Natural killer cell (primary cell): ENCODE results near the gene MRPS18B. TPM values are rescaled to one million over a fixed set of nuclear protein-coding genes. Genes with fewer than 3 reads are reported as not detected.

ENCODE experiments used
- ATAC-seq, 3 donors: fragments of 150-1000 bp in 2 of 3; fragments of 200-7000 bp in 1 of 3; cut with Tn5 transposase; 1 replicate in 1 of 3; 2 replicates in 2 of 3; pipeline ENCODE4 v1.10.0; 2021; ENCODE audit warnings: mild to moderate bottlenecking in 2 of 3, moderate library complexity in 2 of 3
- DNase-seq, 2 donors: peaks; one replicate each; pipeline versions ENCODE4 v3.0.0 to v3.0.0-alpha.2; 2013 to 2021; ENCODE audit warnings: mixed read lengths in 1 of 2
- H3K27ac ChIP-seq: one replicate; pipeline ENCODE4 v1.5.1; 2013; ENCODE audit warnings: mild to moderate bottlenecking, low read length
- H3K27me3 ChIP-seq: one replicate; pipeline ENCODE4 v1.6.1; 2013; ENCODE audit warnings: low read length; ENCODE audit not compliant: control insufficient read depth, insufficient read depth
- H3K36me3 ChIP-seq: one replicate; pipeline ENCODE4 v1.6.1; 2013; ENCODE audit warnings: low read length; ENCODE audit not compliant: control insufficient read depth, insufficient read depth
- H3K4me1 ChIP-seq: one replicate; pipeline ENCODE4 v1.6.1; 2013; ENCODE audit warnings: low read length; ENCODE audit not compliant: control insufficient read depth, insufficient read depth
- H3K4me3 ChIP-seq: one replicate; pipeline ENCODE4 v1.5.1; 2013; ENCODE audit warnings: low read length
- H3K9me3 ChIP-seq: one replicate; pipeline ENCODE4 v1.6.1; 2013; ENCODE audit warnings: low read length; ENCODE audit not compliant: control insufficient read depth, insufficient read depth
- H3K27ac Mint-ChIP-seq, 2 donors: one replicate each; pipeline ENCODE4 v1.8.0; 2022; ENCODE audit warnings: mild to moderate bottlenecking in 2 of 2, mixed read lengths in 2 of 2, moderate library complexity in 1 of 2
- H3K27me3 Mint-ChIP-seq, 2 donors: one replicate each; pipeline ENCODE4 v1.8.0; 2022; ENCODE audit warnings: low read depth in 2 of 2, mixed read lengths in 2 of 2
- H3K36me3 Mint-ChIP-seq: one replicate; pipeline ENCODE4 v1.8.0; 2022; ENCODE audit warnings: mixed read lengths
- H3K4me1 Mint-ChIP-seq, 2 donors: one replicate each; pipeline ENCODE4 v1.8.0; 2022; ENCODE audit warnings: mixed read lengths in 2 of 2
- H3K4me3 Mint-ChIP-seq: one replicate; pipeline ENCODE4 v1.8.0; 2022; ENCODE audit warnings: mild to moderate bottlenecking, moderate library complexity, mixed read lengths
- H3K9me3 Mint-ChIP-seq, 2 donors: one replicate each; pipeline ENCODE4 v1.8.0; 2022; ENCODE audit warnings: mixed read lengths in 2 of 2
- WGBS: methylation state at CpG from one replicate; pipeline ENCODE4 v1.1.7; 2013; ENCODE audit warnings: missing lambda C conversion rate; ENCODE audit not compliant: insufficient coverage; 5-methylcytosine and 5-hydroxymethylcytosine counted together
- intact Hi-C: fragments of 100-400 bp; cut with micrococcal nuclease; formaldehyde crosslinking; loops from one replicate; pipeline ENCODE4 v1.14.2; 2022
- total RNA-seq, 4 donors: library from RNA; stranded (reverse); fragments of 120-200 nt in 1 of 4; gene quantifications; one replicate each; pipeline versions ENCODE4 v1.2.3 to v1.2.4, GENCODE V29; 2013 to 2022
- TF ChIP-seq, protein P1 (sequence below): fragments of 200-600 bp; IDR thresholded peaks from one replicate; pipeline ENCODE4 v1.8.0; 2022; ENCODE audit warnings: antibody characterized with exemption

The MRPS18B gene
- total RNA-seq, 3 donors from 2014 or later (not counting 1 experiment from before 2014, with no cell fraction given) = 14.2 to 19.9 (median 16.6) TPM

DNA sequence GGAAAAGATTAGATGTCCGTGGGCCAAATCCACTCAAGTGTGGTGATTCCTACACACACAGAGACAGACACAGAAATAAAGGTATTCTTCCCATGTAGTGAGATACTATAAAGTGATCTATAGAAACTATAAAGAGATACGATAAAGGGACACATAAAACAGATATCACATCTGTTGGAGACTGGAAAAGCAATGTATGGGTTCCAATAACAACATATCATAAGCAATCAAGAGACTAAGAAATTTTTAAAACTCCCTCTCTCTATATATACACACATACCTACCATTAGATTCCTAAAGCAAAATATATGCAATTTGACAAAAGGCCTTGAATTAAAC lies 5.8 kb upstream of the MRPS18B start:
- no peaks in the 10 kb centered on the region for H3K9me3 Mint-ChIP-seq
- no peak for DNase-seq
- WGBS = no CpG with 5 or more reads among the region's 2 CpGs
- no peaks in the 10 kb centered on the region for H3K27me3 Mint-ChIP-seq
- Histone ChIP-seq H3K36me3 (peaks cover 42% of the 10 kb centered on the region), H3K27me3 (no peaks in the 10 kb centered on the region), H3K27ac (no peak overlapping the region), H3K4me3 (no peak overlapping the region), H3K4me1 (peaks cover 12% of the 10 kb centered on the region), H3K9me3 (no peaks in the 10 kb centered on the region)
- peaks cover 57 to 75% of the 10 kb centered on the region in 2 donors for H3K4me1 Mint-ChIP-seq
- H3K36me3 Mint-ChIP-seq = peaks cover 29% of the 10 kb centered on the region
- H3K27ac Mint-ChIP-seq = peak overlapping the region; percentile 96 to 100
- no peak for ATAC-seq
- TF ChIP-seq, protein P1, sequence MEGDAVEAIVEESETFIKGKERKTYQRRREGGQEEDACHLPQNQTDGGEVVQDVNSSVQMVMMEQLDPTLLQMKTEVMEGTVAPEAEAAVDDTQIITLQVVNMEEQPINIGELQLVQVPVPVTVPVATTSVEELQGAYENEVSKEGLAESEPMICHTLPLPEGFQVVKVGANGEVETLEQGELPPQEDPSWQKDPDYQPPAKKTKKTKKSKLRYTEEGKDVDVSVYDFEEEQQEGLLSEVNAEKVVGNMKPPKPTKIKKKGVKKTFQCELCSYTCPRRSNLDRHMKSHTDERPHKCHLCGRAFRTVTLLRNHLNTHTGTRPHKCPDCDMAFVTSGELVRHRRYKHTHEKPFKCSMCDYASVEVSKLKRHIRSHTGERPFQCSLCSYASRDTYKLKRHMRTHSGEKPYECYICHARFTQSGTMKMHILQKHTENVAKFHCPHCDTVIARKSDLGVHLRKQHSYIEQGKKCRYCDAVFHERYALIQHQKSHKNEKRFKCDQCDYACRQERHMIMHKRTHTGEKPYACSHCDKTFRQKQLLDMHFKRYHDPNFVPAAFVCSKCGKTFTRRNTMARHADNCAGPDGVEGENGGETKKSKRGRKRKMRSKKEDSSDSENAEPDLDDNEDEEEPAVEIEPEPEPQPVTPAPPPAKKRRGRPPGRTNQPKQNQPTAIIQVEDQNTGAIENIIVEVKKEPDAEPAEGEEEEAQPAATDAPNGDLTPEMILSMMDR = no peak
- H3K4me3 Mint-ChIP-seq = peak overlapping the region; percentile 21
- intact Hi-C loops = loop anchor here (10.0 kb wide), 1 partner anchor 743 kb away; the partner anchor contains the start of gene HLA-B

DNA sequence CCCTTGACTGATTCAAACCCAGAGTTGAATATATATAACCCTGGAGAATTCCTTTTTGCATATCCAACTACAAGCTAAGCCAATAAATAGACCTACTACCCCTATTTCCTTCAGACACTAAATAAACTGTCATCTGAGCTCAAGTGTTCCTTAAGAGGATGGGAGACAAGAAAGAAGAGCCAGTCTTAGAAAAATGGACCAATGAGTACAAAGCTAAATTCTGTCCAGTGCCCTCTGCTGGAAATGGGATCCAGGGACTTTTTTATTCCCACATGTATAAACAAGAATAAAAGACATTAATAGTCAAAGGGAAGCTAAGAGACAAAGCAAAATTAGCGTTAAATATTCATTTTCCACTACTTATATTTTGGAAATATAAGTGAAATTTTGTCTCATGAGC lies 5.4 kb upstream of the MRPS18B start:
- H3K4me1 Mint-ChIP-seq = peaks cover 61 to 79% of the 10 kb centered on the region in 2 donors
- H3K27ac ChIP-seq = no peak overlapping the region
- H3K4me3 ChIP-seq = no peak overlapping the region
- TF ChIP-seq, protein P1 = no peak
- H3K27ac Mint-ChIP-seq = peak overlapping the region; percentile 96 to 100
- peaks cover 0 to 3% of the 10 kb centered on the region in 2 donors for H3K27me3 Mint-ChIP-seq
- DNase-seq (peak in 1 of 2 donors; percentile 24), ATAC-seq (no peak)
- peaks cover 12% of the 10 kb centered on the region for H3K4me1 ChIP-seq
- H3K9me3 Mint-ChIP-seq = no peaks in the 10 kb centered on the region
- H3K36me3 ChIP-seq = peaks cover 40% of the 10 kb centered on the region
- H3K4me3 Mint-ChIP-seq = no peak overlapping the region
- no peaks in the 10 kb centered on the region for H3K27me3 ChIP-seq
- H3K9me3 ChIP-seq = no peaks in the 10 kb centered on the region
- intact Hi-C loops = loop anchor here (10.0 kb wide), 1 partner anchor 743 kb away; the partner anchor contains the start of gene HLA-B
- H3K36me3 Mint-ChIP-seq = peaks cover 30% of the 10 kb centered on the region
- WGBS = no CpG with 5 or more reads among the region's 1 CpG

DNA sequence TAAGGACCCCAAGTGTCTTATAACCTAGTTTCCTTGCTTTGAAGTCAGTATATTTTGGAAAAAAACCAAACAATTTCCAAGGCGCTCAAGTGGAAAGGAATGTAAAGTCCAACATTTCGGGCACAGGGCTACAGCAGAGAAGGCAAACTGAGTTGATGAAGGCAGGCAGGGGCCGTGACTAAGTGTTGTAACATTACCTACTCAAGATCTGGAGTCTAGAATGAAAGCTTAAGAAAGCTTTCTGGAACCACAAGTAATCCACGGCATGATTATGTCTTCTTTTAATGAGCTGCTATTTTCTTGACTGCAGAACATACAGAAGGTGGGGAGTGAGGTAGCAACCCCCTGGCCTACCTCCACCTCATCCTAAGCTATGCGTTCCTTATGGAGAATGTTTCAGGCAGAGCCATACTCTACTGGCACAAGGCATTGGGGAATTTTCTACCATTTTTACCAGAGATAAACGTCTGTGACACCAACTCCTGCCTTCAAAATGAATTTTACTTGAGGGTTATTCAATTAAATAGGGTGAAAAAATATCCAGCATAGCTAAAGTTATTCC lies 4.9 kb upstream of the MRPS18B start:
- Histone ChIP-seq H3K27ac (peak overlapping the region; percentile 99), H3K9me3 (no peaks in the 10 kb centered on the region), H3K27me3 (no peaks in the 10 kb centered on the region), H3K4me3 (no peak overlapping the region), H3K4me1 (peaks cover 12% of the 10 kb centered on the region), H3K36me3 (peaks cover 35% of the 10 kb centered on the region)
- Mint-ChIP-seq H3K4me3 (no peak overlapping the region), H3K27ac (peak overlapping the region; percentile 96 to 100), H3K4me1 (peaks cover 61 to 75% of the 10 kb centered on the region in 2 donors), H3K27me3 (peaks cover 0 to 5% of the 10 kb centered on the region in 2 donors), H3K9me3 (no peaks in the 10 kb centered on the region), H3K36me3 (peaks cover 27% of the 10 kb centered on the region)
- ATAC-seq = no peak
- intact Hi-C loops = loop anchor here (10.0 kb wide), 1 partner anchor 742 kb away; the partner anchor contains the start of gene HLA-B
- TF ChIP-seq, protein P1 = no peak
- peak in 1 of 2 donors; percentile 9 for DNase-seq
- WGBS = 79% methylated on average over 5 of the region's 6 CpGs
